GM18907 (cell line): ENCODE results near the gene KHK.

Experiments used
- ATAC-seq: cut with Tn5 transposase; IDR thresholded peaks from one replicate; pipeline ENCODE4 v1.9.1; 2021; ENCODE audit warnings: mild to moderate bottlenecking, moderate library complexity; ENCODE audit not compliant: unreplicated experiment

The KHK gene

GRCh38 chr2:27080603-27080936 is 6.0 kb upstream of the KHK start:
- ATAC-seq, result no peak

- no peak for ATAC-seq
Observed at GRCh38 chr2:27081984-27082772, 4.4 kb upstream of the KHK start.

GRCh38 chr2:27082773-27083409 is 3.7 kb upstream of the KHK start:
- no peak for ATAC-seq

- ATAC-seq, result no peak
Observed at GRCh38 chr2:27083410-27084296, 2.9 kb upstream of the KHK start.

- no peak for ATAC-seq
Observed at GRCh38 chr2:27084297-27085061, 2.1 kb upstream of the KHK start.

- no peak for ATAC-seq
Observed at GRCh38 chr2:27085062-27085672, 1.4 kb upstream of the KHK start.

GRCh38 chr2:27085673-27086089 is 891 bp upstream of the KHK start:
- peak; percentile 7 for ATAC-seq

- peak; percentile 78 for ATAC-seq
Observed at GRCh38 chr2:27086090-27086723, 365 bp upstream of the KHK start.

GRCh38 chr2:27087823-27088410 is 1.3 kb downstream of the KHK start:
- no peak for ATAC-seq

GRCh38 chr2:27088634-27089033 is 2.1 kb downstream of the KHK start:
- no peak for ATAC-seq

GRCh38 chr2:27089111-27089954 is 2.8 kb downstream of the KHK start:
- no peak for ATAC-seq

- no peak for ATAC-seq
Observed at GRCh38 chr2:27091746-27092695, 5.4 kb downstream of the KHK start.

GRCh38 chr2:27092696-27093429 is 6.3 kb downstream of the KHK start:
- no peak for ATAC-seq

GRCh38 chr2:27093430-27094352 is 7.1 kb downstream of the KHK start:
- ATAC-seq, result no peak

GRCh38 chr2:27094353-27094984 is 7.9 kb downstream of the KHK start:
- no peak for ATAC-seq

- no peak for ATAC-seq
Observed at GRCh38 chr2:27095427-27095744, 8.8 kb downstream of the KHK start.
